ENCODE data around the gene FNDC10.

DNA sequence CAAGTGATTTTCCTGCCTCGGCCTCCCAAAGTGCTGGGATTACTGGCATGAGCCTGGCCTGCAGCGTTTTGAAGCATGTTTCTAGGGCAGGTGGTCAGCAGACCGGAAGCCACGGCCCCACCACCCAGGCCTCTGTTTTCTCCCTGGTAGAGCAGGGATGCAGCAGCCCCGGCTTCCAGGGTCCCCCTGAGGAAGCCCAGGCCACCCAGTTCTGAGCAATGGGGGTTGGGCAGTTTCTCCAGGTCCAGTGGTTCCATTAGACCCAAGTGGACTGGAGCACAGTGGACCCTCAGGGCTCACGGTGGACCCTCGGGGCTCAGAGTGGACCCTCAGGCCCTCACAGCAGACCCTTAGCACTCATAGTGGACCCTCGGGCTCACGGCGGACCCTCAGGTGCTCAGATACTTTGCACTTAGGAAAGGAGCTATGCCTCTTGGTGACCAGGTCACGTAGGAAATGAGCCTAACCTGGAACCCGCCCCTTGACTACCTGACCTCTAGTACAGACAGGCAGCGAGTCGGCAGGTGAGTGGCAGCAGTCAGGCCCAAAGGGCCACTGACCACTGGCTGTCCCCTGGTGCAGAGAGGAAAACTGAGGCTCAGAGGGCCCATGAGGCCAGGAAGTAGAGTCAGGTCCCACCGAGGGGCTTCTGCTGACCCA, 4.6 kb upstream of the FNDC10 start:
- TF ChIP-seq YY1 (IDR thresholded peaks at IDR 0.05; ENCODE audit: insufficient read depth, insufficient read length) (no peak), ZNF274 (IDR thresholded peaks at IDR 0.05; ENCODE audit: low read depth, low read length) (no peak)
